ENCODE data around the gene KIF17.

DNA sequence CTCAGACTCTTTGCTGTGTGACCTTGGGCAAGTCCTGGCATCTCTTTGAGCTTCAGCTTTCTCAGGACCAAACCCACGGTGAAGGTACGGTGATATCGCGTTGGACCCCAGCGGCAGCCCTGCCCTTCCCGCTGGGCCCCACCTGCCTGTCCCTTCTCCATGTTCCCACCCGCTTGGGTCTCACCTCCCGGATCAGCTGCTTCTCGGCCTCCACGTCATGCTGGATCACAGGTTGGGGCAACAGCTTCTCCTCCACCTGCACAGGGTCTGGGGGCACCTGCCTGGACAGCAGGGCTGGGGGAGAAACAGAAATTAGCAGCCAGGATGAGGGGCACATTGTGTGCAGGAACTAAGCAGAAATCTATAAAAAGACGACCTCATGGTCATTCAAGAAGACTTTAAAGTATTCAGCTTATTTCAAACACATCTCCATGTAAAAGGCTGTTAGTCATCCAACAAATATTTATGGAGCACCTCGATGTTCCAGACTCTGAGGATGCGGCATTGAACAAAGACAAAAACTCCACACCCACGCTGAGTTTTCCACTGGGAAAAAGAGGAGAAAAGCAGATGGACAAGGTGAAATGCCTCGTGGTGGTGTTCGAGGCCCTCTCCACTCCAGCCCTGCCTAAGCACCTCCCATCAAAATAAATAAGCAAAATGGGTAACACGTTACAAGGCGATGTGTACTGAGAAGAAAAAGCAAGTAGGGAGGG, 19.5 kb downstream of the KIF17 start:
- TF ChIP-seq POLR2AphosphoS5 (IDR thresholded peaks at IDR 0.05): no peak
- TF ChIP-seq, protein P1, sequence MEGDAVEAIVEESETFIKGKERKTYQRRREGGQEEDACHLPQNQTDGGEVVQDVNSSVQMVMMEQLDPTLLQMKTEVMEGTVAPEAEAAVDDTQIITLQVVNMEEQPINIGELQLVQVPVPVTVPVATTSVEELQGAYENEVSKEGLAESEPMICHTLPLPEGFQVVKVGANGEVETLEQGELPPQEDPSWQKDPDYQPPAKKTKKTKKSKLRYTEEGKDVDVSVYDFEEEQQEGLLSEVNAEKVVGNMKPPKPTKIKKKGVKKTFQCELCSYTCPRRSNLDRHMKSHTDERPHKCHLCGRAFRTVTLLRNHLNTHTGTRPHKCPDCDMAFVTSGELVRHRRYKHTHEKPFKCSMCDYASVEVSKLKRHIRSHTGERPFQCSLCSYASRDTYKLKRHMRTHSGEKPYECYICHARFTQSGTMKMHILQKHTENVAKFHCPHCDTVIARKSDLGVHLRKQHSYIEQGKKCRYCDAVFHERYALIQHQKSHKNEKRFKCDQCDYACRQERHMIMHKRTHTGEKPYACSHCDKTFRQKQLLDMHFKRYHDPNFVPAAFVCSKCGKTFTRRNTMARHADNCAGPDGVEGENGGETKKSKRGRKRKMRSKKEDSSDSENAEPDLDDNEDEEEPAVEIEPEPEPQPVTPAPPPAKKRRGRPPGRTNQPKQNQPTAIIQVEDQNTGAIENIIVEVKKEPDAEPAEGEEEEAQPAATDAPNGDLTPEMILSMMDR (IDR thresholded peaks at IDR 0.05): no peak
- TF ChIP-seq EP300 (IDR thresholded peaks at IDR 0.05): no peak

Data from upper lobe of left lung (tissue), 4 donors.